HL-60 (cell line): ENCODE measurements around the gene CELF1.

Experiments
- DNase-seq, 2 experiments: peaks; one replicate each; pipeline ENCODE4 v3.0.0-alpha.2; 2010 to 2020; ENCODE audit warnings: low read depth in 1 of 2, low spot score in 1 of 2
- H3K27ac ChIP-seq: fragments of 250-450 bp; sonication (Bioruptor Pico); replicated peaks from 2 replicates; pipeline ENCODE4 v1.5.1; 2020; ENCODE audit warnings: mild to moderate bottlenecking, moderate library complexity
- H3K27me3 ChIP-seq: fragments of 250-450 bp; sonication (Bioruptor Pico); 2 replicates; pipeline ENCODE4 v1.5.1; 2021; ENCODE audit warnings: mild to moderate bottlenecking, moderate library complexity; ENCODE audit not compliant: insufficient read depth, poor library complexity, severe bottlenecking
- H3K4me3 ChIP-seq: replicated peaks from 2 replicates; pipeline ENCODE4 v1.5.1; 2011; ENCODE audit warnings: mild to moderate bottlenecking, control low read depth, low read length; ENCODE audit not compliant: insufficient read depth
- GABPA ChIP-seq: IDR thresholded peaks from 2 replicates; pipeline ENCODE4 v1.6.1; 2012; ENCODE audit warnings: low read depth
- POLR2AphosphoS5 ChIP-seq: IDR thresholded peaks from 2 replicates; pipeline ENCODE4 v1.6.1; 2012; ENCODE audit warnings: low read depth
- SPI1 ChIP-seq: IDR thresholded peaks from 2 replicates; pipeline ENCODE4 v1.6.1; 2012; ENCODE audit warnings: low read depth, mild to moderate bottlenecking, borderline replicate concordance
- TF ChIP-seq, protein P1 (sequence below): IDR thresholded peaks from one replicate; pipeline ENCODE4 v1.5.1; 2011; ENCODE audit warnings: low read length, control low read depth, inconsistent platforms; ENCODE audit not compliant: insufficient read depth
- TF ChIP-seq, protein P2 (sequence below): IDR thresholded peaks from 2 replicates; pipeline ENCODE4 v1.6.1; 2012; ENCODE audit warnings: low read depth; ENCODE audit not compliant: insufficient replicate concordance

CELF1 gene

DNA sequence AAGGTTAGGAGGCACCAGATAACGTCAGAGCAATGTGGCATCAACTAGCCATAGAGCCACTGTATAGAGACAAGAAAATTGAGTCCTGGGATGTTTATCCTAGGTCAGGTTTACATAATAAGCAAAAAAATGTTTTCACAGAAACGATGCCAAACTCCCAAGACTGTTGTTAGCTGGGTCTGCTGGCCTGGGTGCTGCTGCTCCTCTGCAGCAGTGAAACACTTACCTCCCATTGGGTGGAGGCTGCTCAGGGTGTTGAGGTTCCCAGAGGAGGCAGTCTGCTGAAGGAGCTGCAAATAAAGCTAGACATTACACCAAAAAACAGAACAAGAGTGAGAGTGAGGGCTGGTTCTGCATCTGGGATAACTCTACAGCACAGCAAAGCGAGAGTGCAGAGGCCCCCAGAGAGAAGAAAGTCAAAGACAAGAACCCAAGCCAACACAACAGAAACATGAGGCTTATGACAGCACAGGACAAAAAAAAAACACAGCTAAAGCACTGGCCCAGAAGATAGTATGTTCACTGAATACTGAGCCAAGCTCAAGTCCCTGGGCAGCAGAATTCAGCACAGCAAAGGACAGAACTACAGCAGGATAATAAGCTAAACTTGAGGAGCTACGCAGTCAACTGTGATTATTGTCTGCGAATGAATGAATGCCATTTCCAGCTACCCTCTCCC lies 74.1 kb downstream of the CELF1 start:
- no peak for DNase-seq
- Histone ChIP-seq H3K27me3 (no peaks in the 10 kb centered on the region), H3K4me3 (no peak overlapping the region), H3K27ac (no peak overlapping the region)
- no peak for TF ChIP-seq GABPA
- TF ChIP-seq, protein P1, sequence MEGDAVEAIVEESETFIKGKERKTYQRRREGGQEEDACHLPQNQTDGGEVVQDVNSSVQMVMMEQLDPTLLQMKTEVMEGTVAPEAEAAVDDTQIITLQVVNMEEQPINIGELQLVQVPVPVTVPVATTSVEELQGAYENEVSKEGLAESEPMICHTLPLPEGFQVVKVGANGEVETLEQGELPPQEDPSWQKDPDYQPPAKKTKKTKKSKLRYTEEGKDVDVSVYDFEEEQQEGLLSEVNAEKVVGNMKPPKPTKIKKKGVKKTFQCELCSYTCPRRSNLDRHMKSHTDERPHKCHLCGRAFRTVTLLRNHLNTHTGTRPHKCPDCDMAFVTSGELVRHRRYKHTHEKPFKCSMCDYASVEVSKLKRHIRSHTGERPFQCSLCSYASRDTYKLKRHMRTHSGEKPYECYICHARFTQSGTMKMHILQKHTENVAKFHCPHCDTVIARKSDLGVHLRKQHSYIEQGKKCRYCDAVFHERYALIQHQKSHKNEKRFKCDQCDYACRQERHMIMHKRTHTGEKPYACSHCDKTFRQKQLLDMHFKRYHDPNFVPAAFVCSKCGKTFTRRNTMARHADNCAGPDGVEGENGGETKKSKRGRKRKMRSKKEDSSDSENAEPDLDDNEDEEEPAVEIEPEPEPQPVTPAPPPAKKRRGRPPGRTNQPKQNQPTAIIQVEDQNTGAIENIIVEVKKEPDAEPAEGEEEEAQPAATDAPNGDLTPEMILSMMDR, result no peak
- no peak for TF ChIP-seq SPI1
- TF ChIP-seq POLR2AphosphoS5, result no peak
- TF ChIP-seq, protein P2, sequence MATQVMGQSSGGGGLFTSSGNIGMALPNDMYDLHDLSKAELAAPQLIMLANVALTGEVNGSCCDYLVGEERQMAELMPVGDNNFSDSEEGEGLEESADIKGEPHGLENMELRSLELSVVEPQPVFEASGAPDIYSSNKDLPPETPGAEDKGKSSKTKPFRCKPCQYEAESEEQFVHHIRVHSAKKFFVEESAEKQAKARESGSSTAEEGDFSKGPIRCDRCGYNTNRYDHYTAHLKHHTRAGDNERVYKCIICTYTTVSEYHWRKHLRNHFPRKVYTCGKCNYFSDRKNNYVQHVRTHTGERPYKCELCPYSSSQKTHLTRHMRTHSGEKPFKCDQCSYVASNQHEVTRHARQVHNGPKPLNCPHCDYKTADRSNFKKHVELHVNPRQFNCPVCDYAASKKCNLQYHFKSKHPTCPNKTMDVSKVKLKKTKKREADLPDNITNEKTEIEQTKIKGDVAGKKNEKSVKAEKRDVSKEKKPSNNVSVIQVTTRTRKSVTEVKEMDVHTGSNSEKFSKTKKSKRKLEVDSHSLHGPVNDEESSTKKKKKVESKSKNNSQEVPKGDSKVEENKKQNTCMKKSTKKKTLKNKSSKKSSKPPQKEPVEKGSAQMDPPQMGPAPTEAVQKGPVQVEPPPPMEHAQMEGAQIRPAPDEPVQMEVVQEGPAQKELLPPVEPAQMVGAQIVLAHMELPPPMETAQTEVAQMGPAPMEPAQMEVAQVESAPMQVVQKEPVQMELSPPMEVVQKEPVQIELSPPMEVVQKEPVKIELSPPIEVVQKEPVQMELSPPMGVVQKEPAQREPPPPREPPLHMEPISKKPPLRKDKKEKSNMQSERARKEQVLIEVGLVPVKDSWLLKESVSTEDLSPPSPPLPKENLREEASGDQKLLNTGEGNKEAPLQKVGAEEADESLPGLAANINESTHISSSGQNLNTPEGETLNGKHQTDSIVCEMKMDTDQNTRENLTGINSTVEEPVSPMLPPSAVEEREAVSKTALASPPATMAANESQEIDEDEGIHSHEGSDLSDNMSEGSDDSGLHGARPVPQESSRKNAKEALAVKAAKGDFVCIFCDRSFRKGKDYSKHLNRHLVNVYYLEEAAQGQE, result no peak

DNA sequence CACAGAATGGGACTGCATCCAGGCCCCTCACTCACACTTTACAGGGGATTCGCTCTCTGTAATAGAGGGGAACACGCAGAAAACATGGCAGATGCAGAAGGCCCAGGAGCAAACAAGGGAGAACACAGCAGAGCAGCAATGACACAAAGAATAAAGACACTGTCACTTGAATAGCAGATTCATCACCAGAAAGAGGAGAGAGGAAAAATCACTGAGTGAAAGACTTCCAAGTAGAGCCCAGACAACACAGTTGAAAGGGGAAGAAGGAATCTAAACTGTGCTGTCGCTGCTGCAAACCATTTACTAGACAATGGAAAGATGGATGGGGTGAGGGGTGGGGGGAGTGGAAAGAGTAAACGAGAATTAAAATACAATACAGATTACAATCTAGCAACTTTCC lies 75.2 kb downstream of the CELF1 start:
- no peak for DNase-seq
- no peaks in the 10 kb centered on the region for H3K27me3 ChIP-seq
- no peak overlapping the region for H3K27ac ChIP-seq
- TF ChIP-seq GABPA (no peak), POLR2AphosphoS5 (no peak), SPI1 (no peak)
- TF ChIP-seq, protein P2, result no peak
- TF ChIP-seq, protein P1, result no peak
- H3K4me3 ChIP-seq, result no peak overlapping the region

DNA sequence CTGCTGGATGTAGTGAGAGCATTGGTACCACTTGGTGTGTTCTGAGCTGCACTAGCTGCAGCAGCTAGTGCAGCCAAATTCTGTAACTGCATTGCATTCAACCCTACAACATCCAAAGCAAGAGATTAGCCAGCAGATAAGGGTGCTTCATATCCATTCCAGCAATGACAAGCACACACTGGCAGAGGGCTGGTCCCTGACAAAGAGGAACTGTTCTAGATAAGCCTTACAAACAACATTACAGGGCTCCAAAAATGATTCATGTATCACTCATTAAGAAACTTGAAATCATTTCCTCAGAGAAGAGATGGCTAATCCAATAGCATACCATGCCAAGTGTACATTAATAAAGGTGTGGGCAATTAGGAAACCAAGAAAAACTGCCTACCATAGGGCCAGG lies 75.6 kb downstream of the CELF1 start:
- Histone ChIP-seq H3K4me3 (no peak overlapping the region), H3K27me3 (no peaks in the 10 kb centered on the region), H3K27ac (no peak overlapping the region)
- no peak for TF ChIP-seq GABPA
- TF ChIP-seq, protein P2, result no peak
- DNase-seq, result no peak
